GM12878 (cell line): ENCODE measurements around the gene SNX3. TPM values are rescaled to one million over a fixed set of nuclear protein-coding genes. Genes with fewer than 3 reads are reported as not detected.

ENCODE experiments used
- ATAC-seq: fragments of 200-7000 bp; cut with Tn5 transposase; 3 replicates; pipeline ENCODE4 v1.9.1; 2020; ENCODE audit warnings: mild to moderate bottlenecking, moderate library complexity
- BruUV-seq: library from RNA; stranded (reverse); fragments of 400-500 nt; replicated peaks from 2 replicates; lab custom pipeline; 2021; lab: Mats Ljungman, UMichigan
- CTCF ChIA-PET: fragments of 300-600 bp; sonication (Branson Sonifier 250); formaldehyde crosslinking; extraction: SDS; loops from one replicate; lab custom pipeline; 2021; ENCODE audit warnings: inconsistent platforms; lab: Yijun Ruan, JAX
- POLR2A ChIA-PET: fragments of 350-600 bp; formaldehyde crosslinking; extraction: SDS; loops from one replicate; lab custom pipeline; 2021; ENCODE audit warnings: inconsistent platforms; lab: Charles Lee
- RAD21 ChIA-PET: fragments of 300-600 bp; sonication (Branson Sonifier 250); formaldehyde crosslinking; loops from one replicate; lab custom pipeline; 2023; ENCODE audit warnings: antibody characterized with exemption; ENCODE audit not compliant: unreplicated experiment; lab: Charles Lee
- SMC1A ChIA-PET: fragments of 300-600 bp; sonication (Branson Sonifier 250); formaldehyde crosslinking; loops from one replicate; lab custom pipeline; 2023; ENCODE audit not compliant: unreplicated experiment, uncharacterized antibody; lab: Charles Lee
- DNase-seq: peaks from one replicate; pipeline ENCODE4 v3.0.0-alpha.2; 2011; ENCODE audit warnings: low read depth, low spot score
- FAIRE-seq: peaks from 3 replicates; lab custom pipeline; 2011; peaks lifted over from hg19 to GRCh38; lab: Jason Lieb, UNC
- H2AFZ ChIP-seq: 2 replicates; pipeline ENCODE4 v1.6.0; 2011; ENCODE audit warnings: low read depth, low read length, control low read depth; ENCODE audit not compliant: control insufficient read depth
- H3K27ac ChIP-seq: 2 replicates; pipeline ENCODE4 v1.5.1; 2011; ENCODE audit warnings: control low read depth; ENCODE audit not compliant: control insufficient read depth, insufficient read depth
- H3K27me3 ChIP-seq, 2 experiments: replicated peaks in 1 of 2; 2 replicates each; pipeline versions ENCODE4 v1.6.0 to v1.6.1; 2011; ENCODE audit warnings: low read length in 1 of 2; ENCODE audit not compliant: control insufficient read depth in 2 of 2, insufficient read depth in 2 of 2
- H3K36me3 ChIP-seq, 2 experiments: 2 replicates each; pipeline ENCODE4 v1.5.1; 2011; ENCODE audit warnings: low read length in 1 of 2; ENCODE audit not compliant: control insufficient read depth in 2 of 2, insufficient read depth in 2 of 2
- H3K4me1 ChIP-seq: 2 replicates; pipeline ENCODE4 v1.6.1; 2011; ENCODE audit warnings: mild to moderate bottlenecking, low read length, moderate library complexity, mixed read lengths; ENCODE audit not compliant: control insufficient read depth, insufficient read depth
- H3K4me2 ChIP-seq: 2 replicates; pipeline ENCODE4 v1.6.0; 2011; ENCODE audit warnings: control low read depth; ENCODE audit not compliant: control insufficient read depth, insufficient read depth
- H3K4me3 ChIP-seq: fragments of 200-600 bp; sonication (generic); 2 replicates; pipeline ENCODE4 v1.5.1; 2016
- H3K79me2 ChIP-seq: 2 replicates; pipeline ENCODE4 v1.6.0; 2011; ENCODE audit warnings: low read length; ENCODE audit not compliant: control insufficient read depth, insufficient read depth
- H3K9ac ChIP-seq: 2 replicates; pipeline ENCODE4 v1.8.0; 2011; ENCODE audit warnings: low read length, control low read depth, mixed read lengths; ENCODE audit not compliant: control insufficient read depth, insufficient read depth
- H3K9me3 ChIP-seq: replicated peaks from 3 replicates; pipeline ENCODE4 v1.5.1; 2011; ENCODE audit warnings: mild to moderate bottlenecking, low read length; ENCODE audit not compliant: control insufficient read depth, insufficient read depth
- H4K20me1 ChIP-seq: 2 replicates; pipeline ENCODE4 v1.6.0; 2011; ENCODE audit not compliant: control insufficient read depth, insufficient read depth
- BMI1 ChIP-seq: fragments of 450-650 bp; IDR thresholded peaks from 2 replicates; pipeline ENCODE4 v1.6.1; 2016; ENCODE audit warnings: mild to moderate bottlenecking, moderate library complexity, borderline replicate concordance
- MEF2B ChIP-seq: fragments of 450-650 bp; IDR thresholded peaks from 2 replicates; pipeline ENCODE4 v1.6.1; 2018; ENCODE audit warnings: mild to moderate bottlenecking, moderate library complexity; ENCODE audit not compliant: partially characterized antibody, poor library complexity, severe bottlenecking
- NBN ChIP-seq: fragments of 450-650 bp; IDR thresholded peaks from 2 replicates; pipeline ENCODE4 v1.6.1; 2016
- PAX5 ChIP-seq: IDR thresholded peaks from 2 replicates; pipeline ENCODE4 v1.6.1; 2011; ENCODE audit warnings: low read depth, low read length, borderline replicate concordance
- PKNOX1 ChIP-seq: fragments of 450-650 bp; IDR thresholded peaks from 2 replicates; pipeline ENCODE4 v1.6.1; 2016; ENCODE audit warnings: mild to moderate bottlenecking
- RELB ChIP-seq: fragments of 450-650 bp; IDR thresholded peaks from 2 replicates; pipeline ENCODE4 v1.6.1; 2017; ENCODE audit warnings: low read depth, mild to moderate bottlenecking, moderate library complexity
- SIX5 ChIP-seq: IDR thresholded peaks from 2 replicates; pipeline ENCODE4 v1.6.1; 2011; ENCODE audit warnings: mild to moderate bottlenecking, low read depth, low read length, moderate library complexity; ENCODE audit not compliant: severe bottlenecking
- SMAD5 ChIP-seq: IDR thresholded peaks from 2 replicates; pipeline ENCODE4 v1.6.1; 2016; ENCODE audit warnings: antibody characterized with exemption, low read depth
- SRF ChIP-seq, 2 experiments: IDR thresholded peaks; 2 replicates each; pipeline ENCODE4 v1.6.1; 2011; ENCODE audit warnings: low read depth in 2 of 2, low read length in 2 of 2, mild to moderate bottlenecking in 1 of 2, moderate library complexity in 1 of 2
- whole genome bisulfite sequencing: methylation state at CpG from one replicate; pipeline ENCODE4 v1.1.6; 2016; ENCODE audit warnings: low lambda C conversion rate; ENCODE audit not compliant: insufficient replicate concordance, insufficient coverage; ENCODE audit errors: missing lambda C conversion rate; 5-methylcytosine and 5-hydroxymethylcytosine counted together
- in situ Hi-C: fragments of 300-500 bp; cut with MboI; formaldehyde crosslinking; loops from 9 replicates; pipeline ENCODE4 v1.14.3; 2018; ENCODE audit warnings: mixed read lengths
- intact Hi-C: fragments of 100-400 bp; cut with micrococcal nuclease; formaldehyde crosslinking; loops from one replicate; pipeline ENCODE4 v1.14.2; 2022; ENCODE audit not compliant: unreplicated experiment
- polyA plus RNA-seq, 11 experiments: library from polyadenylated mRNA; depleted of rRNA in 4 of 11; unstranded in 6 of 11; stranded (reverse) in 5 of 11; fragments of >200 nt; fragmentation: Nextera tagmentation in 4 of 11; fragmentation: Illumina TruSeq in 1 of 11; extraction: Ambion mirVana in 4 of 11; extraction: Trizol in 1 of 11; gene quantifications; 1 replicate in 1 of 11; 2 replicates in 10 of 11; pipeline versions ENCODE4 v1.2.1 to v1.2.3, GENCODE V29; 2011 to 2016; ENCODE audit warnings: inconsistent platforms in 2 of 11, missing spikeins in 2 of 11, low read depth in 1 of 11
- total RNA-seq, 4 experiments: library from RNA; depleted of rRNA in 3 of 4; stranded (reverse); fragments of >200 nt in 3 of 4; fragmentation: Illumina TruSeq in 1 of 4; extraction: Trizol in 1 of 4; gene quantifications; 2 replicates each; pipeline versions ENCODE4 v1.2.1 to v1.2.3, GENCODE V29; 2013 to 2021

The SNX3 gene
- total and polyA plus RNA-seq, 10 of the 15 experiments (the other 5 are each of a cell fraction or from before 2014, with no cell fraction given) = 43.7 to 297 (median 95.6) TPM

GRCh38 chr6:108194503-108194902, 66.3 kb downstream of the SNX3 start:
- Histone ChIP-seq H3K36me3 (no peaks in the 10 kb centered on the region), H3K27ac (no peak overlapping the region), H3K79me2 (no peaks in the 10 kb centered on the region), H4K20me1 (no peaks in the 10 kb centered on the region), H2AFZ (no peak overlapping the region), H3K9me3 (no peaks in the 10 kb centered on the region), H3K9ac (no peak overlapping the region), H3K27me3 (no peaks in the 10 kb centered on the region), H3K4me3 (no peak overlapping the region), H3K4me1 (no peaks in the 10 kb centered on the region), H3K4me2 (no peak overlapping the region)
- POLR2A ChIA-PET = no interaction called here
- FAIRE-seq (no peak), ATAC-seq (no peak), DNase-seq (no peak)
- BruUV-seq = no TSS peak
- WGBS = 85% methylated on average over 8 of the region's 8 CpGs
- TF ChIP-seq BMI1 = no peak
- CTCF ChIA-PET = no interaction called here
- SMC1A ChIA-PET = no interaction called here
- intact Hi-C loops (no loop called here), in situ Hi-C loops (no loop called here)
- RAD21 ChIA-PET = no interaction called here

GRCh38 chr6:108193835-108194234, 67.0 kb downstream of the SNX3 start:
- Histone ChIP-seq H3K27me3 (no peaks in the 10 kb centered on the region), H3K4me1 (no peaks in the 10 kb centered on the region), H3K4me3 (no peak overlapping the region), H3K27ac (no peak overlapping the region), H3K36me3 (no peaks in the 10 kb centered on the region), H3K79me2 (no peaks in the 10 kb centered on the region), H2AFZ (no peak overlapping the region), H3K9ac (no peak overlapping the region), H3K4me2 (no peak overlapping the region), H3K9me3 (no peaks in the 10 kb centered on the region), H4K20me1 (no peaks in the 10 kb centered on the region)
- no peak for ATAC-seq
- TF ChIP-seq NBN = no peak
- no peak for TF ChIP-seq PAX5
- TF ChIP-seq PKNOX1 = no peak
- no peak for TF ChIP-seq MEF2B
- TF ChIP-seq SMAD5 = no peak
- no peak for TF ChIP-seq SIX5
- TF ChIP-seq SRF (IDR thresholded peaks at IDR 0.05; ENCODE audit: low read depth in 2 of 2, low read length in 2 of 2) = no peak
- no peak for TF ChIP-seq RELB
- intact Hi-C loops (no loop called here), in situ Hi-C loops (no loop called here)
- 0% methylated on average over 1 of the region's 1 CpG for WGBS
- CTCF ChIA-PET = no interaction called here
- BruUV-seq = no TSS peak
- SMC1A ChIA-PET = interaction anchor here (0.7 kb wide), 2 partner anchors 15 to 247 kb away, joined by 3 read pairs; no protein-coding TSS in a partner anchor
- POLR2A ChIA-PET = no interaction called here
- FAIRE-seq = no peak
- RAD21 ChIA-PET = interaction anchor here (0.7 kb wide), 1 partner anchor 196 kb away, joined by 3 read pairs; no protein-coding TSS in a partner anchor
- DNase-seq = no peak
